Measurements from ENCODE around the gene ZSCAN16.
A peak's percentile ranks its signal among the peaks of the same experiment; 100 is the strongest.

Gene ZSCAN16

DNA sequence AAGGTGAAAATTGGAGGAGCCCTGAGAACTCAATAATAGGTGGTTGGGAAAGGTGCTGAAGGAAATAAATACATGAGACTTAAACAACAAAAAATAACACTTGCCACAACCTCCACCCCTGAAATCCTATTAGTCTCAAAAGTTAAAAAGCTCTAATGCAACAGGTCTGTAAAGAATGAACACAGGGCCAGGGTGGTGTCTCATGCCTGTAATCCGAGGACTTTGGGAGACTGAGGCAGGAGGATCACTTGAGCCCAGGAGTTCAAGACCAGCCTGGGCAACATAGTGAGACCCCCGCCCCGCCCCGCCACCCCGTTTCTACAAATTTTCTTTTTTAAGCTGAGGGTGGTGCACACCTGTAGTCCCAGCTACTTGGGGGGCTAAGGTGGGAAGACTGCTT, 16.2 kb downstream of the ZSCAN16 start:
- H3K4me1 ChIP-seq (ENCODE audit: control insufficient read depth in 1 of 2, insufficient read depth in 1 of 2, low read depth in 1 of 2, low read length in 1 of 2): peaks cover 39% of the 10 kb centered on the region in 2 experiments
- H3K27me3 ChIP-seq: peaks cover 3% of the 10 kb centered on the region
- H3K36me3 ChIP-seq: no peaks in the 10 kb centered on the region
- peak overlapping the region in 1 of 2 experiments; percentile 6 for H3K4me3 ChIP-seq (ENCODE audit: low read depth in 1 of 2, low read length in 1 of 2)
- H3K9me3 ChIP-seq: no peaks in the 10 kb centered on the region
- TF ChIP-seq, protein P1, sequence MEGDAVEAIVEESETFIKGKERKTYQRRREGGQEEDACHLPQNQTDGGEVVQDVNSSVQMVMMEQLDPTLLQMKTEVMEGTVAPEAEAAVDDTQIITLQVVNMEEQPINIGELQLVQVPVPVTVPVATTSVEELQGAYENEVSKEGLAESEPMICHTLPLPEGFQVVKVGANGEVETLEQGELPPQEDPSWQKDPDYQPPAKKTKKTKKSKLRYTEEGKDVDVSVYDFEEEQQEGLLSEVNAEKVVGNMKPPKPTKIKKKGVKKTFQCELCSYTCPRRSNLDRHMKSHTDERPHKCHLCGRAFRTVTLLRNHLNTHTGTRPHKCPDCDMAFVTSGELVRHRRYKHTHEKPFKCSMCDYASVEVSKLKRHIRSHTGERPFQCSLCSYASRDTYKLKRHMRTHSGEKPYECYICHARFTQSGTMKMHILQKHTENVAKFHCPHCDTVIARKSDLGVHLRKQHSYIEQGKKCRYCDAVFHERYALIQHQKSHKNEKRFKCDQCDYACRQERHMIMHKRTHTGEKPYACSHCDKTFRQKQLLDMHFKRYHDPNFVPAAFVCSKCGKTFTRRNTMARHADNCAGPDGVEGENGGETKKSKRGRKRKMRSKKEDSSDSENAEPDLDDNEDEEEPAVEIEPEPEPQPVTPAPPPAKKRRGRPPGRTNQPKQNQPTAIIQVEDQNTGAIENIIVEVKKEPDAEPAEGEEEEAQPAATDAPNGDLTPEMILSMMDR (IDR thresholded peaks at IDR 0.05): no peak
- H3K27ac ChIP-seq: no peak overlapping the region

DNA sequence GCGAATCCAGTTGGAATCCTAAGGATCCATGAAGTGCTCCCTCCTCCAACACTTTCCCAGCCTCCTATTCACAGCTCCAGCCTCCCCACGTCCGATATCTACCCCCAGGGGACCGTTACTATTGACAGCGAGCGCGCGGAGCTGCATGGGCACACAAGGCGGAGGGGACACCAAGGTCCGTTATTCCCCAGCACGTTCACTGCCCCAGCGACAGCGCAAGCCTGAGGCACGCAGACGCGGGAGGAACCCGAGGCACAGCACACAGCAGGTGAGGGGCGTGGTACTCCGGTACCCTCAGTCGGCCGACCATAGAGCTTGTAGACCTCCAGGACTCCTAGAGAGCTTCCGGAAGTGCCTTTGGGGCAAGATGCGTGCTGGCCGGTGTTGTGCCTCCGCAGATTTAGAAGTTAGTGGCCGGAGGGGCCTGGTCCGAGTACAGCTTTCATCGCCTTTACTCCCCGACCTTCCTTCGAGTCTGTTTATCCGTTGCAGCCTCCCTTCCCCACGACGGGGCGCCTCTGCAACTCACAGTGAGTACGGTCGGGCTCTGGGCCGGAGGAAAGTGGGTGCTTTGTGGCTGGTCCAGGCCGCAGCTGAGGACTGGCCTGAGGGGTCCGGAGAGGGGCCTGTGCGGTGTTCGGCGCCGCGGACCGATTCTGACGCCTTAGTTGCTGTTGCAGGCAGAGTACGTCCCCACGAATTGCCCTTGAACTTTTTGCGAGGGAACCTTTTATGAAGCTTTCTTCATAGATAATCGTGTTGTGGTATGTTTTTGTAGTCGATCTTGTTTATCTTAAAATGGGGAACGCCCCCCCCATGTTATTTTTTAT, 17.3 kb downstream of the ZSCAN16 start, which contains the start of gene ZKSCAN8:
ZKSCAN8 (plus strand) TSS at position 384 of the 830 bp plus-strand sequence. CDS start 6,525 bp downstream, outside the sequence.
- H3K4me3 ChIP-seq (ENCODE audit: low read depth in 1 of 2, low read length in 1 of 2): peak within 1 kb of the TSS; percentile 63 to 72
- H3K27me3 ChIP-seq: peaks cover 3% of the 10 kb centered on the region
- H3K27ac ChIP-seq: peak within 1 kb of the TSS; percentile 51
- TF ChIP-seq, protein P1 (IDR thresholded peaks at IDR 0.05): no peak
- H3K36me3 ChIP-seq: no peaks in the 10 kb centered on the region
- peaks cover 31 to 32% of the 10 kb centered on the region in 2 experiments for H3K4me1 ChIP-seq (ENCODE audit: control insufficient read depth in 1 of 2, insufficient read depth in 1 of 2, low read depth in 1 of 2, low read length in 1 of 2)
- H3K9me3 ChIP-seq: no peaks in the 10 kb centered on the region

GRCh38 chr6:28142446-28142845, 18.0 kb downstream of the ZSCAN16 start:
- peaks cover 25 to 30% of the 10 kb centered on the region in 2 experiments for H3K4me1 ChIP-seq (ENCODE audit: control insufficient read depth in 1 of 2, insufficient read depth in 1 of 2, low read depth in 1 of 2, low read length in 1 of 2)
- H3K9me3 ChIP-seq: no peaks in the 10 kb centered on the region
- H3K36me3 ChIP-seq: no peaks in the 10 kb centered on the region
- no peak overlapping the region for H3K27ac ChIP-seq
- peaks cover 3% of the 10 kb centered on the region for H3K27me3 ChIP-seq
- TF ChIP-seq, protein P1 (IDR thresholded peaks at IDR 0.05): no peak
- peak overlapping the region; percentile 63 to 72 for H3K4me3 ChIP-seq (ENCODE audit: low read depth in 1 of 2, low read length in 1 of 2)

GRCh38 chr6:28145231-28145630, 20.8 kb downstream of the ZSCAN16 start:
- Histone ChIP-seq H3K27me3 (no peaks in the 10 kb centered on the region), H3K4me1 (ENCODE audit: control insufficient read depth in 1 of 2, insufficient read depth in 1 of 2, low read depth in 1 of 2, low read length in 1 of 2) (peaks cover 17 to 20% of the 10 kb centered on the region in 2 experiments), H3K27ac (no peak overlapping the region), H3K36me3 (peaks cover 19% of the 10 kb centered on the region), H3K4me3 (ENCODE audit: low read depth in 1 of 2, low read length in 1 of 2) (no peak overlapping the region), H3K9me3 (no peaks in the 10 kb centered on the region)
- TF ChIP-seq, protein P1 (IDR thresholded peaks at IDR 0.05): no peak

- TF ChIP-seq, protein P1 (IDR thresholded peaks at IDR 0.05): no peak
- H3K27me3 ChIP-seq: no peaks in the 10 kb centered on the region
- no peaks in the 10 kb centered on the region for H3K9me3 ChIP-seq
- H3K4me1 ChIP-seq (ENCODE audit: control insufficient read depth in 1 of 2, insufficient read depth in 1 of 2, low read depth in 1 of 2, low read length in 1 of 2): no peaks in the 10 kb centered on the region
- no peak overlapping the region for H3K27ac ChIP-seq
- peaks cover 65% of the 10 kb centered on the region for H3K36me3 ChIP-seq
- H3K4me3 ChIP-seq (ENCODE audit: low read depth in 1 of 2, low read length in 1 of 2): no peak overlapping the region
Observed at GRCh38 chr6:28152531-28152930, 28.1 kb downstream of the ZSCAN16 start.

Data from neutrophil (primary cell).